ENCODE measurements around the gene MEF2A. TPM values are rescaled to one million over a fixed set of nuclear protein-coding genes. Genes with fewer than 3 reads are reported as not detected.

Gene MEF2A
- total and polyA plus RNA-seq, 8 donors: 56.1 to 68.4 (median 63.0) TPM

GRCh38 chr15:99561476-99562230 lies 4.1 kb upstream of the MEF2A start:
- H3K27ac ChIP-seq: no peak overlapping the region
- no peak for ATAC-seq
- no peaks in the 10 kb centered on the region for H3K9me3 ChIP-seq
- no peaks in the 10 kb centered on the region for H3K27me3 ChIP-seq
- H3K4me1 ChIP-seq: peaks cover 6 to 14% of the 10 kb centered on the region in 2 donors
- H3K36me3 ChIP-seq: no peaks in the 10 kb centered on the region
- intact Hi-C loops (cut with DNase I): no loop called here
- H3K4me3 ChIP-seq: no peak overlapping the region
- no peak for DNase-seq
- TF ChIP-seq CTCF (IDR thresholded peaks at IDR 0.05): no peak

GRCh38 chr15:99562238-99562637 lies 3.5 kb upstream of the MEF2A start:
- Histone ChIP-seq H3K9me3 (no peaks in the 10 kb centered on the region), H3K27ac (no peak overlapping the region), H3K4me1 (peaks cover 6 to 17% of the 10 kb centered on the region in 2 donors), H3K27me3 (no peaks in the 10 kb centered on the region), H3K4me3 (no peak overlapping the region), H3K36me3 (no peaks in the 10 kb centered on the region)
- no peak for TF ChIP-seq CTCF (IDR thresholded peaks at IDR 0.05)
- intact Hi-C loops (cut with DNase I): no loop called here
- no peak for ATAC-seq
- no peak for DNase-seq

GRCh38 chr15:99564221-99565048 lies 1.3 kb upstream of the MEF2A start:
- H3K4me3 ChIP-seq: peak overlapping the region; percentile 31 to 74
- intact Hi-C loops (cut with DNase I): no loop called here
- peak overlapping the region; percentile 98 for H3K27ac ChIP-seq
- DNase-seq (peak in 2 of 4 donors; percentile 26 to 39), ATAC-seq (peak; percentile 2)
- H3K9me3 ChIP-seq: no peaks in the 10 kb centered on the region
- no peaks in the 10 kb centered on the region for H3K27me3 ChIP-seq
- no peaks in the 10 kb centered on the region for H3K36me3 ChIP-seq
- peaks cover 10 to 37% of the 10 kb centered on the region in 2 donors for H3K4me1 ChIP-seq
- TF ChIP-seq CTCF (IDR thresholded peaks at IDR 0.05): no peak

GRCh38 chr15:99565049-99565298 lies 810 bp upstream of the MEF2A start:
- H3K9me3 ChIP-seq: no peaks in the 10 kb centered on the region
- peak in 1 of 4 donors; percentile 97 for DNase-seq

More at GRCh38 chr15:99565049-99565298, 810 bp upstream of the MEF2A start:
- no peaks in the 10 kb centered on the region for H3K27me3 ChIP-seq
- ATAC-seq: no peak
- H3K4me3 ChIP-seq: peak overlapping the region; percentile 31 to 74
- H3K36me3 ChIP-seq: no peaks in the 10 kb centered on the region
- H3K4me1 ChIP-seq: peaks cover 10 to 38% of the 10 kb centered on the region in 2 donors
- peak overlapping the region; percentile 98 for H3K27ac ChIP-seq
- no peak for TF ChIP-seq CTCF (IDR thresholded peaks at IDR 0.05)
- intact Hi-C loops (cut with DNase I): no loop called here
